ENCODE results near the gene CDC73. TPM values are rescaled to one million over a fixed set of nuclear protein-coding genes. Genes with fewer than 3 reads are reported as not detected.

Gene CDC73
- total and polyA plus RNA-seq, 9 of the 15 experiments (the other 6 are each of a cell fraction or from before 2014, with no cell fraction given), result 19.0 to 61.7 (median 30.1) TPM

- ChIA-PET CTCF (ENCODE audit: low intra/inter-chr PET ratio) (no interaction called here), POLR2A (interaction anchor here (0.6 kb wide), 1 partner anchor 15 kb away, joined by 3 read pairs; no protein-coding TSS in a partner anchor)
- H3K27ac ChIP-seq (ENCODE audit: extremely low read depth, low read depth, low read length), result no peak overlapping the region
- no TSS peak for BruUV-seq (replicated peaks)
- DNase-seq (ENCODE audit: extremely low read depth in 1 of 4, low spot score in 3 of 4), result no peak
- intact Hi-C loops (cut with micrococcal nuclease), result no loop called here
- H3K4me2 ChIP-seq (ENCODE audit: insufficient read depth, low read length), result no peak overlapping the region
- no peak overlapping the region for H3K4me3 ChIP-seq
- no peaks in the 10 kb centered on the region for H3K27me3 ChIP-seq (ENCODE audit: control insufficient read depth in 2 of 2, insufficient read depth in 2 of 2, low read length in 2 of 2)
- H4K20me1 ChIP-seq (replicated peaks; ENCODE audit: control insufficient read depth, insufficient read depth, low read length), result no peaks in the 10 kb centered on the region
- 71% methylated on average over 3 of the region's 3 CpGs for WGBS (ENCODE audit: insufficient coverage, low coverage, missing lambda C conversion rate)
- H2AFZ ChIP-seq (ENCODE audit: low read depth, low read length), result no peak overlapping the region
- H3K9me3 ChIP-seq (replicated peaks; ENCODE audit: control insufficient read depth, insufficient read depth, low read depth, low read length), result no peaks in the 10 kb centered on the region
- TF ChIP-seq E2F4 (CRISPR knock-in tag; IDR thresholded peaks at IDR 0.05; ENCODE audit: low read depth), result no peak
- TF ChIP-seq RAD51 (IDR thresholded peaks at IDR 0.05; ENCODE audit: borderline replicate concordance, low read depth), result no peak
- TF ChIP-seq NEUROD1 (IDR thresholded peaks at IDR 0.05; ENCODE audit: borderline replicate concordance, low read depth, low read length, partially characterized antibody), result no peak
- no peak for TF ChIP-seq FOXM1 (IDR thresholded peaks at IDR 0.05; ENCODE audit: low read depth)
- TF ChIP-seq FOXM1 (CRISPR knock-in tag; IDR thresholded peaks at IDR 0.05; ENCODE audit: low read depth), result no peak
- TF ChIP-seq U2AF2 (optimal IDR thresholded peaks at IDR 0.05; ENCODE audit: low read depth, low read length), result no peak
- no peak for TF ChIP-seq SRF (CRISPR knock-in tag; IDR thresholded peaks at IDR 0.05)
- TF ChIP-seq ZNF511 (CRISPR knock-in tag; IDR thresholded peaks at IDR 0.05), result no peak
- no peak for TF ChIP-seq SMARCE1 (IDR thresholded peaks at IDR 0.05)
- no peak for TF ChIP-seq BRF1 (IDR thresholded peaks at IDR 0.05; ENCODE audit: borderline replicate concordance, extremely low read depth, insufficient read length)
- no peak for TF ChIP-seq ZNF561 (CRISPR knock-in tag; conservative IDR thresholded peaks at IDR 0.05)
- no peak for TF ChIP-seq CHD2 (IDR thresholded peaks at IDR 0.05; ENCODE audit: low read depth, low read length)
- no peak for TF ChIP-seq ZNF311 (CRISPR knock-in tag; IDR thresholded peaks at IDR 0.05)
- TF ChIP-seq ZNF764 (CRISPR knock-in tag; IDR thresholded peaks at IDR 0.05; ENCODE audit: low read depth), result no peak
- no peak for TF ChIP-seq MAFK (IDR thresholded peaks at IDR 0.05; ENCODE audit: low read length)
- TF ChIP-seq ZBED1 (IDR thresholded peaks at IDR 0.05), result no peak
- no peak for TF ChIP-seq TAF9B (IDR thresholded peaks at IDR 0.05; ENCODE audit: partially characterized antibody)
- TF ChIP-seq ZNF830 (CRISPR knock-in tag; IDR thresholded peaks at IDR 0.05), result no peak
- FAIRE-seq, result no peak
- H3K9ac ChIP-seq (ENCODE audit: insufficient read depth in 1 of 2, low read depth in 2 of 2, low read length in 2 of 2), result no peak overlapping the region
- no peak for ATAC-seq
- H3K79me2 ChIP-seq (ENCODE audit: control insufficient read depth, insufficient read depth, low read length), result peaks cover 10% of the 10 kb centered on the region; the same call in 1 of the 3 replicates
- peaks cover 62% of the 10 kb centered on the region for H3K36me3 ChIP-seq (ENCODE audit: control insufficient read depth, insufficient read depth, low read length)
- H3K4me1 ChIP-seq (replicated peaks in 1 of 2; ENCODE audit: control insufficient read depth in 2 of 2, insufficient read depth in 2 of 2, low read length in 2 of 2), result no peaks in the 10 kb centered on the region
- in situ Hi-C loops (cut with MboI), result no loop called here
- no peaks in the 10 kb centered on the region for H3K9me1 ChIP-seq (ENCODE audit: control insufficient read depth, insufficient read depth, low read length)
Measured at GRCh38 chr1:193156822-193157142, 35.0 kb downstream of the CDC73 start.
